Common myeloid progenitor, CD34-positive (primary cell): Measurements from ENCODE around the gene QSOX1.

Experiments
- CTCF ChIA-PET: fragments of 350-600 bp; sonication (Branson Sonifier 250); formaldehyde crosslinking; loops from one replicate; lab custom pipeline; 2021; ENCODE audit warnings: antibody characterized with exemption; lab: Charles Lee
- POLR2A ChIA-PET: fragments of 350-600 bp; sonication (Branson Sonifier 250); formaldehyde crosslinking; loops from one replicate; lab custom pipeline; 2021; ENCODE audit warnings: antibody characterized with exemption; lab: Charles Lee
- DNase-seq, 3 donors: peaks; one replicate each; pipeline versions ENCODE4 v3.0.0 to v3.0.0-alpha.2; 2013
- H3K27ac ChIP-seq, 2 experiments: 1 replicate in 1 of 2; 2 replicates in 1 of 2; pipeline ENCODE4 v1.7.0; 2013; ENCODE audit warnings: inconsistent platforms in 2 of 2, low read length in 2 of 2, mild to moderate bottlenecking in 2 of 2, low read depth in 1 of 2, moderate library complexity in 1 of 2; ENCODE audit not compliant: severe bottlenecking in 2 of 2, insufficient read depth in 1 of 2, poor library complexity in 1 of 2
- H3K27me3 ChIP-seq, 5 experiments: replicated peaks in 2 of 5; 1 replicate in 3 of 5; 2 replicates in 2 of 5; pipeline versions ENCODE4 v1.6.1 to v1.7.0; 2013; ENCODE audit warnings: low read length in 4 of 5, mild to moderate bottlenecking in 2 of 5, moderate library complexity in 2 of 5, inconsistent platforms in 1 of 5; ENCODE audit not compliant: insufficient read depth in 5 of 5, control insufficient read depth in 4 of 5
- H3K36me3 ChIP-seq, 4 experiments: 1 replicate in 2 of 4; 2 replicates in 2 of 4; pipeline versions ENCODE4 v1.6.1 to v1.7.0; 2013; ENCODE audit warnings: low read length in 3 of 4, control low read depth in 1 of 4, mild to moderate bottlenecking in 1 of 4; ENCODE audit not compliant: control insufficient read depth in 4 of 4, insufficient read depth in 4 of 4
- H3K4me1 ChIP-seq, 4 experiments: 1 replicate in 3 of 4; 2 replicates in 1 of 4; pipeline versions ENCODE4 v1.6.1 to v1.7.1; 2013; ENCODE audit warnings: low read length in 3 of 4, mild to moderate bottlenecking in 3 of 4, control low read depth in 1 of 4, inconsistent platforms in 1 of 4, moderate library complexity in 1 of 4; ENCODE audit not compliant: control insufficient read depth in 4 of 4, insufficient read depth in 4 of 4; ENCODE audit errors: control extremely low read depth in 1 of 4
- H3K4me3 ChIP-seq, 7 experiments: 1 replicate in 4 of 7; 2 replicates in 3 of 7; pipeline versions ENCODE4 v1.5.1 to v1.7.0; 2013; ENCODE audit warnings: mild to moderate bottlenecking in 7 of 7, low read length in 6 of 7, moderate library complexity in 6 of 7, inconsistent platforms in 2 of 7, low read depth in 2 of 7, control low read depth in 1 of 7; ENCODE audit not compliant: insufficient read depth in 4 of 7, control insufficient read depth in 1 of 7; ENCODE audit errors: extremely low read depth in 1 of 7
- H3K9me3 ChIP-seq, 5 experiments: 1 replicate in 4 of 5; 2 replicates in 1 of 5; pipeline versions ENCODE4 v1.6.1 to v1.7.1; 2013; ENCODE audit warnings: low read length in 4 of 5, mild to moderate bottlenecking in 2 of 5, inconsistent platforms in 1 of 5, low read depth in 1 of 5, moderate library complexity in 1 of 5; ENCODE audit not compliant: control insufficient read depth in 4 of 5, insufficient read depth in 2 of 5; ENCODE audit errors: control extremely low read depth in 1 of 5
- WGBS: methylation state at CpG from one replicate; pipeline ENCODE4 v1.1.5; 2013; ENCODE audit not compliant: insufficient coverage; 5-methylcytosine and 5-hydroxymethylcytosine counted together

QSOX1 gene

DNA sequence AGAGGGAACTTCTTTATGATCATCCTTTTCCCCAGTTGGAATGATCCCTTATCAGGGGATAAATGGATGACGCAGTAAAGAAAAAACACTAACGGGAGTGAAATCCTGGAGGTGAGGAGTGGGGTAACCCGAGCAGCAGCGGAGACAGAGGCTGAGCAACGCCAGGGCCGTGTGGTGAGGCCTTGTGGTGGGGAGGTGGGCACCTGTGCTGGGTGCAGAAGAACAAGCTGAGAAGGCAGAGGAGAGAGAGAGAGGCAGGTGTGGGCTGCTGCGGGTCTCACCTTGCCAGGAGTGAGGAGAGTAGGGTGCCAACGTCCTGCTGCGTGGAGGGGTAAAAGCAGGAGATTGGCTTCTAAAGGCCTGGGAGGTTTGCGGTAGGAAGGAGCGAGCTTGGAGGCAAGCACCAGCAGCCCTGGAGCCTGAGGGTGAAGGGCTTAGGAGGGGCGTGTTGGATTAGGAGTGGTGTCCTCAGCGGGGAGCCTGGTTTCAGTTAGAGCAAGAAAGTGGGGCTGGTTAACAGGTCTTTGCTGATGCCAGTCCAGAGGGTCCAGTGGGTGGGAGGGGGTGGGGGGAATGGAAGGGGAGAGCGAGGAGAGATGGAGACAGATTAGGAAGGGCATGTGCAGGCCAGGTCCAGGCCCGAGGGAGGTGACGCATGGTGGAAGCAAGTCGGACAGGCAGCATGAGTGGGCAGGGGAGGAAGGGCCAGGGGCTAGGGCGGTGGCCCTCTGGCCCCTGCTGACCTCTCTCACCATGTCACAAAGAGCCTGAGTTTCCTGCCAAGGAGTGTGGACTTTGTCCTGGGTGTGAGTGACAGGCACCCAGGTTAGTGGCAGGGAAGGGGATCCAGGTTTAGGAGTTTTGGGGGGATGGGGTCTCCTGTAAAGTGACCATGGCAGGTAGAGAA lies 38.7 kb downstream of the QSOX1 start:
- CTCF ChIA-PET = interaction anchor here (1.5 to 1.9 kb wide), 2 partner anchors 12 to 14 kb away, joined by 3 to 5 read pairs; no protein-coding TSS in a partner anchor
- no peak overlapping the region for H3K4me3 ChIP-seq
- DNase-seq = no peak
- H3K27me3 ChIP-seq = no peaks in the 10 kb centered on the region
- no peak overlapping the region for H3K27ac ChIP-seq
- POLR2A ChIA-PET = no interaction called here
- over 99% methylated on average over 16 of the region's 18 CpGs for WGBS
- H3K9me3 ChIP-seq = no peaks in the 10 kb centered on the region
- H3K36me3 ChIP-seq = peaks cover 12 to 70% (median 42%) of the 10 kb centered on the region in 4 experiments
- peaks cover 0 to 11% (median 0%) of the 10 kb centered on the region in 4 experiments for H3K4me1 ChIP-seq

DNA sequence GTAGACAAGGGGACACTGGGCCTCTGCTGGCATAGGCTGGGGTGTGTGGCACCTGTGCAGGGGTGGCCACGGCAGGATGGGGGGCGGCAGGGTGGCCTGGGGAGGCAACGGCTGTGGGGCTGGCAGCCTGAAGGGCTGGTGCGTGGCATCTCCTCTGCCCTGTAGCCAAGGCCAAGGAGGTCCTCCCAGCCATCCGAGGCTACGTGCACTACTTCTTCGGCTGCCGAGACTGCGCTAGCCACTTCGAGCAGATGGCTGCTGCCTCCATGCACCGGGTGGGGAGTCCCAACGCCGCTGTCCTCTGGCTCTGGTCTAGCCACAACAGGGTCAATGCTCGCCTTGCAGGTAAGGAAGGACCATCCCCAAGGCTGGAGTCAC lies 39.4 kb downstream of the QSOX1 start:
- Histone ChIP-seq H3K4me1 (peaks cover 0 to 11% (median 0%) of the 10 kb centered on the region in 4 experiments), H3K36me3 (peaks cover 12 to 64% (median 40%) of the 10 kb centered on the region in 4 experiments), H3K27ac (no peak overlapping the region), H3K4me3 (no peak overlapping the region), H3K9me3 (no peaks in the 10 kb centered on the region), H3K27me3 (no peaks in the 10 kb centered on the region)
- no peak for DNase-seq
- WGBS = 93% methylated on average over 14 of the region's 14 CpGs
- ChIA-PET POLR2A (no interaction called here), CTCF (no interaction called here)

DNA sequence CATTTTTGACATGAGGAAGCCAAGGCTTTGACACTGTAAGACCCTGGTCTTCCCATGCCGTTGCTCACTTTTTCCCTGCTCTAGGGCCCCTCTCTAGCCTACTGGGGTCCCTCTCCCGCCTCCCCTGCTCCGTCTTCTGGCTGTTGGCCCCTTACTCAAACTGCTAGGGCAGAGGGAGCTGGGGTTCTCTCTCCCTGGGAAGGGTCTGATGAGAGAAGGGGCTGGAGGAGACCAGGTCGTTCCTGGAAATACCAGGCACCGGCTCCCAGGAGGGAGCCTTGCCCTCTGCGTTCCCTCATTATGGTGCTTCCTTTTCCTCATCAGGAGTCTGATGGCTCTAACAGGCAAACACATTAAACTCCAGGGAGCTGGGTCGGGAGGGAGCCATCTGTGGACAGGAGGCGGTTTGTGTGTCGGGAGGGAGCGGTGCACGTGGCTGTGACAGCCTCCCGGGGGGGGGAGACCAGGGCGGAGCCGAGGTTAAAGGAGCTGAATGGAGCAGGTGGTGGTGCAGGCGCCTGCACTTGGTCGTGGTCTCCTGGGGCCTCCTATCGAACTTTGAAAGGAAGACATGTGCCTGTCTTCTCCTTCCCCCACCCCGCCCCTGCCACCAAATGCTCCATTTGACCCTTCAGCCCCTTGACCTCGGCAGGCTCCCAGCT lies 40.0 kb downstream of the QSOX1 start:
- peaks cover 12 to 59% (median 38%) of the 10 kb centered on the region in 4 experiments for H3K36me3 ChIP-seq
- no peak for DNase-seq
- H3K4me3 ChIP-seq = no peak overlapping the region
- CTCF ChIA-PET = no interaction called here
- peaks cover 0 to 11% (median 0%) of the 10 kb centered on the region in 4 experiments for H3K4me1 ChIP-seq
- no peaks in the 10 kb centered on the region for H3K9me3 ChIP-seq
- 96% methylated on average over 16 of the region's 19 CpGs for WGBS
- no peaks in the 10 kb centered on the region for H3K27me3 ChIP-seq
- H3K27ac ChIP-seq = no peak overlapping the region
- POLR2A ChIA-PET = no interaction called here

DNA sequence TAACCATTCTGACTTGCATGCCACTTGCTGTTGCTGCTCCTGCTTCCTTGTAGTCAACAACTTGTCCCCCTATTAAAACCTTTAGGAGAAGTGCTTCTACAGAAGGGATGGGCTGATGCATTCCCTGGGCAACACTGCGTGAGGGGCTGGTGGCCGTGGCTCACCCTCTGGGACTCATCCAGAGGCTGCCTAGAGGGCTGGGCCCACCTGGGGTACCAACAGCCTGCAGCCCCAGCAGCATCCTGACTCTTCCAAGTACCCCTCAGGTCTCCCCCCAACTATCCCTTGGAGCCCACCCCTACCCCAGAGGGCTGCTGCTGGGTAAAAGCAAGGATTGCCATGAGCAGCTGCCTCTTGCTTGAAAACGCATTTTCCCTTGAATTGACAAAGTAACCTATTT lies 40.7 kb downstream of the QSOX1 start:
- Histone ChIP-seq H3K27ac (no peak overlapping the region), H3K36me3 (peaks cover 8 to 52% (median 30%) of the 10 kb centered on the region in 4 experiments), H3K27me3 (no peaks in the 10 kb centered on the region), H3K4me1 (peaks cover 0 to 11% (median 0%) of the 10 kb centered on the region in 4 experiments), H3K4me3 (no peak overlapping the region), H3K9me3 (no peaks in the 10 kb centered on the region)
- 100% methylated on average over 1 of the region's 3 CpGs for WGBS
- DNase-seq = no peak
- ChIA-PET POLR2A (no interaction called here), CTCF (no interaction called here)

DNA sequence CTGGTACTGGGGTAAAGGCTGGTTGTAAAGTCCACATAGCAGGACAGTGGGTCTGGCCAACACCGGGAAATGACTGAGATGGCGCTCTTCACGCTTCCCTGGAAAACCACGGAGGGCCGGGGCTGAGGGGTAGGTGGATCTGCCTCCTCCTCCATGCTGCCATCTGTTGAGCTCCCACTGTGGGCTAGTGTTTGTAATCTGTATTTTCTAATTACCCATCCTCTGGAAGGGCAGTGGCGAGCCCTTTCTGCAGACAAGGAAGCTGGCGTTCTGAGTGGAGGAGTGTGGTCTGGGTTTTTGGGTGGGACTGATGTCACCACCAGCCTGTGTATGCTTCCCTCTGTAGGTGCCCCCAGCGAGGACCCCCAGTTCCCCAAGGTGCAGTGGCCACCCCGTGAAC lies 41.2 kb downstream of the QSOX1 start:
- Histone ChIP-seq H3K36me3 (peaks cover 3 to 48% (median 27%) of the 10 kb centered on the region in 4 experiments), H3K27me3 (no peaks in the 10 kb centered on the region), H3K4me3 (no peak overlapping the region), H3K9me3 (no peaks in the 10 kb centered on the region), H3K4me1 (peaks cover 0 to 11% (median 0%) of the 10 kb centered on the region in 4 experiments), H3K27ac (no peak overlapping the region)
- 100% methylated on average over 3 of the region's 9 CpGs for WGBS
- no peak for DNase-seq
- CTCF ChIA-PET = interaction anchor here (0.8 to 1.1 kb wide), 2 partner anchors 8 to 12 kb away, joined by 3 read pairs; no protein-coding TSS in a partner anchor
- POLR2A ChIA-PET = no interaction called here

DNA sequence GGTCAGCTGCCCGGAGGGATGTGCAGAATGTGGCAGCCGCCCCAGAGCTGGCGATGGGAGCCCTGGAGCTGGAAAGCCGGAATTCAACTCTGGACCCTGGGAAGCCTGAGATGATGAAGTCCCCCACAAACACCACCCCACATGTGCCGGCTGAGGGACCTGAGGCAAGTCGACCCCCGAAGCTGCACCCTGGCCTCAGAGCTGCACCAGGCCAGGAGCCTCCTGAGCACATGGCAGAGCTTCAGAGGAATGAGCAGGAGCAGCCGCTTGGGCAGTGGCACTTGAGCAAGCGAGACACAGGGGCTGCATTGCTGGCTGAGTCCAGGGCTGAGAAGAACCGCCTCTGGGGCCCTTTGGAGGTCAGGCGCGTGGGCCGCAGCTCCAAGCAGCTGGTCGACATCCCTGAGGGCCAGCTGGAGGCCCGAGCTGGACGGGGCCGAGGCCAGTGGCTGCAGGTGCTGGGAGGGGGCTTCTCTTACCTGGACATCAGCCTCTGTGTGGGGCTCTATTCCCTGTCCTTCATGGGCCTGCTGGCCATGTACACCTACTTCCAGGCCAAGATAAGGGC lies 41.9 kb downstream of the QSOX1 start:
- CTCF ChIA-PET = interaction anchor here (0.8 to 1.1 kb wide), 2 partner anchors 9 to 11 kb away, joined by 3 read pairs; no protein-coding TSS in a partner anchor
- no peak overlapping the region for H3K4me3 ChIP-seq
- peaks cover 3 to 42% (median 24%) of the 10 kb centered on the region in 4 experiments for H3K36me3 ChIP-seq
- no peaks in the 10 kb centered on the region for H3K9me3 ChIP-seq
- H3K27me3 ChIP-seq = no peaks in the 10 kb centered on the region
- DNase-seq = no peak
- H3K27ac ChIP-seq = no peak overlapping the region
- H3K4me1 ChIP-seq = peaks cover 0 to 11% (median 0%) of the 10 kb centered on the region in 4 experiments
- WGBS = 98% methylated on average over 14 of the region's 17 CpGs
- POLR2A ChIA-PET = no interaction called here
